ENCODE measurements around the gene LRRC73. TPM values are rescaled to one million over a fixed set of nuclear protein-coding genes. Genes with fewer than 3 reads are reported as not detected.
"Not testable (repeated sequence)": the region's sequence is repeated elsewhere in the genome, so short reads cannot be mapped to it uniquely, and the experiment has no call there.

LRRC73 gene
- total and polyA plus RNA-seq, 7 experiments from 2014 or later = 0.22 to 0.84 (median 0.46) TPM; not detected in 2

- H3K4me1 ChIP-seq (ENCODE audit: control insufficient read depth in 2 of 2, insufficient read depth in 2 of 2, low read length in 2 of 2) = no peaks in the 10 kb centered on the region
- H3K27me3 Mint-ChIP-seq = no peaks in the 10 kb centered on the region
- intact Hi-C loops (cut with micrococcal nuclease) = no loop called here
- no peak for DNase-seq
- H3K9me3 Mint-ChIP-seq = no peaks in the 10 kb centered on the region
- ChIA-PET POLR2A (interaction anchor here (1.3 kb wide), 1 partner anchor 37 kb away, joined by 3 read pairs; no protein-coding TSS in a partner anchor), CTCF (no interaction called here)
- H3K27me3 ChIP-seq (ENCODE audit: control insufficient read depth in 2 of 2, insufficient read depth in 2 of 2, low read length in 2 of 2) = no peaks in the 10 kb centered on the region
- peak overlapping the region in 1 of 9 donors; percentile 16 for H3K27ac Mint-ChIP-seq
- peaks cover 5 to 38% (median 15%) of the 10 kb centered on the region in 5 donors for H3K36me3 Mint-ChIP-seq
- H3K27ac ChIP-seq (ENCODE audit: low read depth, low read length) = no peak overlapping the region
- no peak for ATAC-seq
- no peaks in the 10 kb centered on the region for H3K4me1 Mint-ChIP-seq
- peaks cover 0 to 47% (median 16%) of the 10 kb centered on the region in 3 experiments for H3K36me3 ChIP-seq (ENCODE audit: control insufficient read depth in 2 of 3, insufficient read depth in 3 of 3, low read length in 3 of 3)
- H3K4me3 Mint-ChIP-seq = no peak overlapping the region
- no peak overlapping the region for H3K4me3 ChIP-seq (ENCODE audit: low read length)
- H3K9me3 ChIP-seq (ENCODE audit: control insufficient read depth in 2 of 3, low read length in 3 of 3) = no peaks in the 10 kb centered on the region
These were observed 30.4 kb upstream of the LRRC73 start for GRCh38 chr6:43540507-43540906.

GRCh38 chr6:43539409-43539808, 29.3 kb upstream of the LRRC73 start:
- H3K27me3 Mint-ChIP-seq; H3K4me1 Mint-ChIP-seq; POLR2A ChIA-PET; H3K27ac Mint-ChIP-seq; CTCF ChIA-PET; H3K4me3 Mint-ChIP-seq; H3K27ac ChIP-seq (ENCODE audit: low read depth, low read length); H3K9me3 ChIP-seq (ENCODE audit: control insufficient read depth in 2 of 3, low read length in 3 of 3); H3K27me3 ChIP-seq (ENCODE audit: control insufficient read depth in 2 of 2, insufficient read depth in 2 of 2, low read length in 2 of 2); intact Hi-C loops (cut with micrococcal nuclease); ATAC-seq; DNase-seq; H3K4me1 ChIP-seq (ENCODE audit: control insufficient read depth in 2 of 2, insufficient read depth in 2 of 2, low read length in 2 of 2); H3K9me3 Mint-ChIP-seq; H3K4me3 ChIP-seq (ENCODE audit: low read length): not testable (repeated sequence)
- peaks cover 0 to 37% (median 16%) of the 10 kb centered on the region in 3 experiments for H3K36me3 ChIP-seq (ENCODE audit: control insufficient read depth in 2 of 3, insufficient read depth in 3 of 3, low read length in 3 of 3)
- peaks cover 5 to 33% (median 15%) of the 10 kb centered on the region in 5 donors for H3K36me3 Mint-ChIP-seq

GRCh38 chr6:43538986-43539385, 28.8 kb upstream of the LRRC73 start:
- H3K27ac Mint-ChIP-seq; ATAC-seq; POLR2A ChIA-PET; DNase-seq; H3K4me1 Mint-ChIP-seq; H3K27ac ChIP-seq (ENCODE audit: low read depth, low read length); H3K9me3 Mint-ChIP-seq; H3K4me1 ChIP-seq (ENCODE audit: control insufficient read depth in 2 of 2, insufficient read depth in 2 of 2, low read length in 2 of 2); H3K9me3 ChIP-seq (ENCODE audit: control insufficient read depth in 2 of 3, low read length in 3 of 3); H3K4me3 Mint-ChIP-seq; H3K27me3 ChIP-seq (ENCODE audit: control insufficient read depth in 2 of 2, insufficient read depth in 2 of 2, low read length in 2 of 2); H3K4me3 ChIP-seq (ENCODE audit: low read length); H3K27me3 Mint-ChIP-seq; intact Hi-C loops (cut with micrococcal nuclease); CTCF ChIA-PET: not testable (repeated sequence)
- peaks cover 5 to 32% (median 13%) of the 10 kb centered on the region in 5 donors for H3K36me3 Mint-ChIP-seq
- peaks cover 0 to 33% (median 16%) of the 10 kb centered on the region in 3 experiments for H3K36me3 ChIP-seq (ENCODE audit: control insufficient read depth in 2 of 3, insufficient read depth in 3 of 3, low read length in 3 of 3)

- peaks cover 1 to 33% (median 13%) of the 10 kb centered on the region in 5 donors for H3K36me3 Mint-ChIP-seq
- Histone ChIP-seq H3K36me3 (ENCODE audit: control insufficient read depth in 2 of 3, insufficient read depth in 3 of 3, low read length in 3 of 3) (peaks cover 14 to 60% (median 20%) of the 10 kb centered on the region in 3 experiments), H3K27me3 (ENCODE audit: control insufficient read depth in 2 of 2, insufficient read depth in 2 of 2, low read length in 2 of 2) (no peaks in the 10 kb centered on the region), H3K27ac (ENCODE audit: low read depth, low read length) (no peak overlapping the region), H3K9me3 (ENCODE audit: control insufficient read depth in 2 of 3, low read length in 3 of 3) (no peaks in the 10 kb centered on the region), H3K4me1 (ENCODE audit: control insufficient read depth in 2 of 2, insufficient read depth in 2 of 2, low read length in 2 of 2) (no peaks in the 10 kb centered on the region), H3K4me3 (ENCODE audit: low read length) (no peak overlapping the region)
- H3K27me3 Mint-ChIP-seq = no peaks in the 10 kb centered on the region
- ATAC-seq (no peak), DNase-seq (no peak)
- no peaks in the 10 kb centered on the region for H3K9me3 Mint-ChIP-seq
- ChIA-PET POLR2A (interaction anchor here (2.9 kb wide), 1 partner anchor 15 kb away, joined by 16 read pairs; the partner anchor contains the start of genes POLR1C and YIPF3), CTCF (no interaction called here)
- no peaks in the 10 kb centered on the region for H3K4me1 Mint-ChIP-seq
- H3K4me3 Mint-ChIP-seq = no peak overlapping the region
- intact Hi-C loops (cut with micrococcal nuclease) = no loop called here
- H3K27ac Mint-ChIP-seq = no peak overlapping the region
These were observed 22.1 kb upstream of the LRRC73 start for GRCh38 chr6:43532201-43532600.

GRCh38 chr6:43524483-43524961, 14.4 kb upstream of the LRRC73 start:
- Histone ChIP-seq H3K4me3 (ENCODE audit: low read length) (no peak overlapping the region), H3K36me3 (ENCODE audit: control insufficient read depth in 2 of 3, insufficient read depth in 3 of 3, low read length in 3 of 3) (peaks cover 36 to 99% (median 41%) of the 10 kb centered on the region in 3 experiments), H3K27ac (ENCODE audit: low read depth, low read length) (no peak overlapping the region), H3K9me3 (ENCODE audit: control insufficient read depth in 2 of 3, low read length in 3 of 3) (no peaks in the 10 kb centered on the region), H3K4me1 (ENCODE audit: control insufficient read depth in 2 of 2, insufficient read depth in 2 of 2, low read length in 2 of 2) (no peaks in the 10 kb centered on the region), H3K27me3 (ENCODE audit: control insufficient read depth in 2 of 2, insufficient read depth in 2 of 2, low read length in 2 of 2) (no peaks in the 10 kb centered on the region)
- Mint-ChIP-seq H3K9me3 (no peaks in the 10 kb centered on the region), H3K27ac (peak overlapping the region in 3 of 9 donors; percentile 8 to 21 (median 15)), H3K4me1 (peaks cover 0 to 7% (median 5%) of the 10 kb centered on the region in 7 donors), H3K27me3 (no peaks in the 10 kb centered on the region), H3K36me3 (peaks cover 3 to 61% (median 32%) of the 10 kb centered on the region in 5 donors), H3K4me3 (no peak overlapping the region)
- DNase-seq (no peak), ATAC-seq (no peak)
- ChIA-PET CTCF (interaction anchor here (0.7 to 0.8 kb wide), 2 partner anchors 18 to 19 kb away, joined by 3 read pairs; no protein-coding TSS in a partner anchor), POLR2A (interaction anchor here (0.6 to 0.8 kb wide), 2 partner anchors 9 to 1369 kb away, joined by 3 to 4 read pairs; no protein-coding TSS in a partner anchor)
- intact Hi-C loops (cut with micrococcal nuclease) = no loop called here

- no peak overlapping the region for H3K27ac ChIP-seq (ENCODE audit: low read depth, low read length)
- no peaks in the 10 kb centered on the region for H3K27me3 ChIP-seq (ENCODE audit: control insufficient read depth in 2 of 2, insufficient read depth in 2 of 2, low read length in 2 of 2)
- no peaks in the 10 kb centered on the region for H3K9me3 Mint-ChIP-seq
- no peak overlapping the region for H3K4me3 ChIP-seq (ENCODE audit: low read length)
- no peak for ATAC-seq
- H3K4me3 Mint-ChIP-seq = no peak overlapping the region
- H3K36me3 Mint-ChIP-seq = peaks cover 3 to 63% (median 32%) of the 10 kb centered on the region in 5 donors
- no peaks in the 10 kb centered on the region for H3K27me3 Mint-ChIP-seq
- ChIA-PET POLR2A (no interaction called here), CTCF (interaction anchor here (1.1 kb wide), 1 partner anchor 67 kb away, joined by 3 read pairs; no protein-coding TSS in a partner anchor)
- peaks cover 36 to 92% (median 37%) of the 10 kb centered on the region in 3 experiments for H3K36me3 ChIP-seq (ENCODE audit: control insufficient read depth in 2 of 3, insufficient read depth in 3 of 3, low read length in 3 of 3)
- intact Hi-C loops (cut with micrococcal nuclease) = no loop called here
- peaks cover 2 to 6% of the 10 kb centered on the region in 2 donors for H3K4me1 ChIP-seq (ENCODE audit: control insufficient read depth in 2 of 2, insufficient read depth in 2 of 2, low read length in 2 of 2)
- H3K27ac Mint-ChIP-seq = peak overlapping the region in 1 of 9 donors; percentile 2
- peaks cover 0 to 7% (median 5%) of the 10 kb centered on the region in 7 donors for H3K4me1 Mint-ChIP-seq
- no peaks in the 10 kb centered on the region for H3K9me3 ChIP-seq (ENCODE audit: control insufficient read depth in 2 of 3, low read length in 3 of 3)
- DNase-seq = no peak
These were observed 13.1 kb upstream of the LRRC73 start for GRCh38 chr6:43523284-43523683.
